NCI-H2196 treated with DMSO at 0.1 percent for 48 hours (cell line): ENCODE measurements around the gene LAD1.

Source experiments
- DNase-seq: peaks from one replicate; lab custom pipeline; 2025; ENCODE audit not compliant: unreplicated experiment; lab: John Stamatoyannopoulos, UW

Gene LAD1

DNA sequence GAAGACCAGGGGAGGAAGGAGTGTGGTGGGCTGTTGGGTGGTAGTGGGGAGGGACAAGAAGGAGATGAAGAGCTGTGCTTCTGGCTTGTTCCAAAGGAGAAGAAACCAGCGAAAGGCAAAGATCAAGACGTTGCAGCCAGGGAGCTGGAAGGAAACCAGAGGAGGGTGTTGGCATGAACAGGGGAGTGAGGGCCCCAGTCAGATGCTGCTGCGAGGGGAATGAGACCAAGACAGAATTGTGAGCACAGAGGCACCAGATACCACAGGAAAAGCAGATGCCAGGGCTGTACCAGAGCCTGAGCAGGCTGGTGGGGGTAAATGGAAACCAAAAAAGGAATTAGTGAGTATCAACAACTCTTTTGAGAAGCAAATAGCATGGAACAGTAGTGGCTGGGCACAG is 6.0 kb downstream of the LAD1 start:
- DNase-seq = no peak

DNA sequence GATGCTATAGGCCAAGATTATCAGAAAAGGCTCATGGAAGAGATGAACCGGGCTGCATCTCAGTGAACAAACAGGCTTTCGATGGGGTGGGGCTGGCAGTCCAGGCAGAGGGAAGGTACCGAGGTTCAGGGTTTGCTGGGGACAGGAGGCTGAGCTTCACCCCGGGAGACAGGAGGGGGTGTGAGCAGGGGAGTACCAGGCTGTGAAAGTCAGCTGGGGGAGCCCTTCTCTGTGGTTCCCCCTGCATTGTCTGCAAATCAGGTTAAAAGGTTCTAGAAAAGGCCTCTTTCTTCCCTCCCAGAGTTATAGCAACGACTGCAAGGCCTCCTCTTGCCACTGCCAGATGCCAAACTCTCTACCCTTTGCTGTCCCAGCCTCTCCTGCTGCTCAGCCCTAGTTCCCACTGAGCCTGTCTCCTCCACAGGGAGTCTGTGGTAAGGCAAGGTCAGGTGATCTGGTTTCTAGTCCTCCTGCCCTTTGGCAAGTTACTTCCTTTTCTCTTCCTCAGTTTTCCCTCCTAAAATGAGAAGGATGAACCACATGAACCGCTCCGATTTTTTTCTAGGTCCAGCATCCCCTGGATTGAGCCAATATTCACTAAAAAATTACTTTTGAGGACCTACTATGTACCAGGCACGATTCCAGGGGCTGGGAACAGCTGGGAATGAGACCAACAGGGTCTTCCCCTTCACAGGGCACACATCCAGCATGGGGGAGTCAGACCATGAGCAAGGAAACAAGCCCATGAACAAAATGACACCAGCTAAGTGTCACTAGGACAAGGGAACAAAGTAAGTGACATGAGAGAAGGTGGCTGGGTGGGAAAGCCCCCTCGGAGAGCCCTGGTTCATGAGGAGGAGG is 7.2 kb downstream of the LAD1 start:
- DNase-seq = no peak

GRCh38 chr1:201391225-201391624 is 7.9 kb downstream of the LAD1 start:
- no peak for DNase-seq

GRCh38 chr1:201389051-201389450 is 10.1 kb downstream of the LAD1 start:
- no peak for DNase-seq

DNA sequence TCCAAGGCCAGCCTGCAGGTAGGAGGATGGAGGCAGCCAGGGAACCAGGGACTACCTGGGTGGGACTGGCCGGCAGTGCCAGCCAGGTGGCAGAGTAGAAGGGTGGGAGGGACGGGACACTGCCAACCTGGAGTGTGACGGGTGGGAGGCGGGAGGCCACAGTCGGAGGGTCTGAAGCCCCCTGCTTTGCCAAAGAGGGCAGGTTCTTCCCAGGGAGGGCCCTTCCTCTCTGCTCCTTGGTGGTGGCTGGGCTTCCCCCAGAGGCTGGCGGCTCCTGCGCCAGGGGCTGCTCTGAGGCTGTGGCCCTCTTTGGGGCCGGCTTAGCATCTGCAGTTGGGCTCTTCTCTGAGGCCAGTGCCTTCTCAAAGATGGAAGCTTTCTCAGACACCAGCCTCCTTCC is 12.9 kb downstream of the LAD1 start:
- DNase-seq = no peak

- DNase-seq = peak; percentile 66
Measured at GRCh38 chr1:201385299-201385891, 13.7 kb downstream of the LAD1 start.

DNA sequence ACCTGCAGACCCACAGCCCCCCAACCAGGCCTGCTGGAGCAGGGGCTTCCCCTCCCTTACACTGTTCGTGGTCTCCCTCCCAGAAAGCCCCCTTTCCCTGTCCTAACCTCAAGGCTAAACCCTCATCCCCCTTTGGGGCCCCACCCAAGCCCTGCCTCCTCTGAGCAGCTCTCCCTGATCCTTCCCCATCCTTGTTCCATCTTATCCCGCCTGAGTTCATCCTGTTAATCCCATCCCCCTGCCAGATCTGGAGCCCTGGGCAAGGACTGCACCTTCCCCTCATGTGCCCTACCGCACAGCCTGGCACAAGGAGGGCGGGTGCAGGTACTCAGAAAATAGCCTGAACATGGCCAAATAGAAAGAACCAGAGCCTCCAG is 14.7 kb downstream of the LAD1 start:
- no peak for DNase-seq

DNA sequence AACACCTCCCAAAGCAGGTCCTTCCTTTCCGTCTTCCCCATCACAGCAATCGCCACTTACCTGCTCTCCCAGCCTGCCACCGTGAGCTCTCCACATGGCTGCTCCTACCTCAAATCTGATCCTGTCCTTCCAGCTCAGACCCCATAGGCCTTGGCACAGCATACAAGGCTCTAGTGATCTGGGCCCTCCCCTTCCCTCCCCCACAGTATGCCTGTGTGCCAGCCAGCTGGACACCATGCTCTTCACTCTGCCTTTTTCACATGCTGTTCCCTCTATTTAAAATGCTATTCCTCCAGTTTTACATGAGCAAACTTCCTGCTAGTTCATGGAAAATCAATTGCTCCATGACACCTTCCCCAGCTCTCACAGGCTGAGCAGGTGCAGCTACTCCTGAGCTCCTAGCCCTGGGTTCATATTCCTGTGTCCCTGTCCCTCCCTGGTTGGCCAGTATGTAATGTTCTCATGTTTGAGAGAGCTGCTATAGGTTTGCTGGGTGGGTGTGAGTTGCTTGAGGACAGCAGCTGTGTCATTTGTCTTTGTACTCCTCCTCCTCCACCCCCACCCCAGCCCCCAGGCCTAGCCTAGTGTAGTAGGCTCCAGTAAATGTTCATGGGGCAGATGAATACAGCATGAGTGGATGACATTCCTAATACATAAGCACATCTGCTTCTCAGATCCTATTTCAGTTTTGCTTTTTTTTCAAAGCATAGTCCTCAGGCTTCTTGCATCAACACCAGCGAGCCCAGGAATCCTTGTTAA is 15.3 kb downstream of the LAD1 start:
- DNase-seq = peak; percentile 97

- DNase-seq = peak; percentile 54
Measured at GRCh38 chr1:201381130-201381529, 18.0 kb downstream of the LAD1 start.

- DNase-seq = no peak
Measured at GRCh38 chr1:201379733-201380242, 19.3 kb downstream of the LAD1 start.

DNA sequence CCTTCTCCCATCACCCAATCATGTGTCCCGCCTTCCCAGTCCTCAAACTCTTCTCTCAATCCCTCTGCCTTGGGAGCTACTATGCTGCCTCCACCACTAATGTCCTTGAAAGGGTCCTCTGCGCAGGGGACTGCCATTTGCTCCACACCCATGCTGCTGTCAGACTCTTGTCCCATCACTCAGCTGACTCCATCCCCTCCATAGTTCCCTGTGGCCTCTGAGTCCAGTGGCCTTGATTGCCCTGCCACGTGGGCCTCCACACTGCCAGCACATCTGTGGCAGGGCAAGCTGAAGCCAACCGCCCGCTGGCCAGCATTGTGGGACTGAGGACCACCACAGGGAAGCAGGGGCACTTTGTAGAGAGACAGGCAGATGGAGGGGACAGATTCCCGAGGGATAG is 20.3 kb downstream of the LAD1 start:
- no peak for DNase-seq

- no peak for DNase-seq
Measured at GRCh38 chr1:201377611-201378092, 21.5 kb downstream of the LAD1 start, which contains the start of gene TNNT2. TSS of gene TNNT2 (minus strand) at chr1:201377680. CDS start at chr1:201373254, 4,426 bp downstream.

DNA sequence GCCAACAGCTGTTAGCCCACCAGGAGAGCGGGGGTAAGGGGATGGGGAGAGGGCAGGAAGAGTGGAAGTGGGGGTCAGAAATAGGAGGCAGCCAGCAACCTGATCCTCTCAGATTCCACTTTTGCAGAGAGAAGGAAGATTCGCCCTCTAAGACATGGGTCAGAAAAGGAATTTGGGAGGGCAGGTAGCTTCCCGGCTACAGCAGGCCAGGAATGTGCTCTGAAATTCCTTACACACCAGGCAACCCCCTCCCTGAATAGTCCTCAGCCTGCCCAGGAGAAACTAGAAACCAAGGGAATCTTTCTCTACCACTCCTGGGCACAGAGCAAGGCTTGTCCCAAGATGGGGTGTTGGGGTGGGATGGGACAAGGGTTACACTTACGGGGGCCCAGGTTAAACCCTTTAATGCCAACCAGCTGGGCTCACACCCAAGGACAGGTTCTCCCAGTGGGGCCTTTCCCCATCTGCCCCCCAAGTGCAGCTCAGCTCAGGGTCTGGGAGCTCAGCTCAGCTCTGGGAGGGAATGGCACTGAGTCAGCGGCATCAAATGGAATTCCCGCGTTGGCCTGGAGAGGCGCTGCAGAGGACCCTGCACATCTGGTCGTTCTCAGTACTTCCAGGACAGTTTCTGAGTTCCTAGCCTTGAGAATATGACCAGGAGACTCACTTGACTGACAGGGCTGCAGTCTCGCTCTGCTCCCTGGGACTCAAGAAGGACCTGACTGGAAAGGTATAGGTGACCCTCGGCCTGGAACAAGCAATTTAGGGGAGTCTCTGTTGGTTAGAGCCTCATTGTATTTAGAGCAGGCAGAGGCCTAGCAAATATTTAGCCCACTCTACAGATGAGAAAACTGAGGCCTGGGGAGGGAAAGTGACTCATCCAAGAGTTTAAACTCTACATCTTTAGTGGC is 22.4 kb downstream of the LAD1 start:
- no peak for DNase-seq

DNA sequence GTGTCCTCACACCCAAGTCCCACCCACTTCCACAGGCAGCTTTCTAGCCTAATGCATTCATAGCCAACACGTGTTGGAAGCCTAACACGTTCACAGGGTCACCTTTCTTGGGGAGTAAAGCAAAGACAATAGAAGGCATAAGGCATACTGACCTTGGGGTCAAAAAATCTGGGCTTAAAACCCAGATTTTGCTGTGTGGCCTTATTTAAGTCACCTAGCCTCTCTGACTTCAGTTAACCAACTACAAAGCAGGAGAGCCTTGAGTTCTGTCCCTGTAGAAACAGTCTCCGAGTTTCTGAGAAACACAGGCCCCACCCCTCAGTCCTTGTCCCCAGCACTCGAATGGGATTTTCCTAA is 23.0 kb downstream of the LAD1 start:
- no peak for DNase-seq

GRCh38 chr1:201375169-201375568 is 24.0 kb downstream of the LAD1 start:
- no peak for DNase-seq

DNA sequence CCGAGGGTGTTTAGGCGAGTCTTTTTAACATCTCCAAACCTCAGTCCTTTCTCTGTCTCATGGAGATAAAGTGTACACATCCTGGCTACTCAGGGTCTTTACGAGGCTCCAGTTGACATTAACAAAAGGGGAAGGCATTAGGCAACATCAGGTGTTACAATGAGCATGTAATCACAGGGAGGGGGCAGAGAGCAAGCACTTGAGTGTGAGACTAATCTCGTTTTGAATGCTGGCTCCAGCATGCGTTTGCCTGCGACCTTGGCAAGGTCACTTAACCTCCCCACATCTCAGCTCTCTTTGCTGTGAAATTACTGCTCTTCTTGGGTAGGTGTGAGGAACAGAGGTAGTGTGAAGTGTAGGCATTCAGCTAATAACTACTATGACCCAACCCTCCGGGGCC is 24.8 kb downstream of the LAD1 start:
- DNase-seq = no peak

DNA sequence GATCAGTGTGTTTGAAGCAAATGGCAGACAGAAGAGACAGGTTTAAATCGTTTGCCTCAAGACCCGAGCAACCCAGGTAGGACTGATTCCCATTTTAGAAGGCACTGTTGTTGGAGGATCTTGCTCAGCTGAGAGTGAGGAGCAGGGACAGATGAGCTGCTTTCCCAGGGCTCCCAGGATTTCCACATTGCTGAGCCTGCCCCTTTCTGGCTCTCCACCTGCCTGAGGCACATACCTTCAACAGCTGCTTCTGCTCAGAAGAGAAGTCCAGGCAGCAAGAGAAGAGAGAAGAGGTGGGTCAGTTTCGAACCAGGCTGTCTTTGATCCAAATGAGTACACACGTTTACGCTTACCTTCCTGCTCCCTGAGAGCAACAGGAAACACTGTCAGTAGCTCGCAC is 27.3 kb downstream of the LAD1 start:
- no peak for DNase-seq

DNA sequence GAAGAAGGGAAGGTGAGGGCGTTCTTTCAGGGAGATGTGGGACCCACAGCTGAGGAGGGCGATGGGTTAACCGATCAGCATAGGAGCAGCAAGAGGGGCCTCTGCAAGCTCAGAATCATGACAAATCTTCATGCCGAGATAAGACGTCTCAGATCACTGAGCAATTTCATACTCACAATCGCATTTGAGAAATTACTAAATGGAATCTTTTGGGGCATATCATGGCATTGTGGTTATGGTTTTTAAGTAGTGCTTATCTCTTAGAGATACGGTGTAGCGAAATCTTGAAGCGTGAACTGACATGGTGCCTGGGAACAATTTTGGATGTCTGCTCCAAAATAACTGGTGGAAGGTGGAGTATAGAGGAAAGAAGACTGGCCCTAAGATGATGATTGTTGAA is 27.8 kb downstream of the LAD1 start:
- no peak for DNase-seq

DNA sequence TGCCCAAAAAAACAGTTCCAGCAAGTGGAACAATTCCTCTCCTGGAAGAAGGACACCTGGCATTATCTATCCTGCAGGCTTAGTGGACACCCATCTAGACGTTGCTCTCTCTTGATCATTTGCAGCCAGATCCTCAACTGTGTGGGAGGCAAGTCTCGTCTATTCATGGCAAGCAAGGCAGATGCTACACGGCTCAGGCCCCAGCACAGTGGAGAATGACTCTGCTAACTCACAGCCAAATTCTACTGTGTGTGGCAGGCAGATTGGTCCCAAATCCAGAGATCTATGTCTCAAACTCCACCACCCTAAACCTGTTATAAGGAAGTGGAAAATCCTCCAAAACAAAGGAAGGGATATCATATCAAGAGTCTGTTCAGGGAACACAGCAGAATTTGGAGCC is 28.6 kb downstream of the LAD1 start:
- no peak for DNase-seq

DNA sequence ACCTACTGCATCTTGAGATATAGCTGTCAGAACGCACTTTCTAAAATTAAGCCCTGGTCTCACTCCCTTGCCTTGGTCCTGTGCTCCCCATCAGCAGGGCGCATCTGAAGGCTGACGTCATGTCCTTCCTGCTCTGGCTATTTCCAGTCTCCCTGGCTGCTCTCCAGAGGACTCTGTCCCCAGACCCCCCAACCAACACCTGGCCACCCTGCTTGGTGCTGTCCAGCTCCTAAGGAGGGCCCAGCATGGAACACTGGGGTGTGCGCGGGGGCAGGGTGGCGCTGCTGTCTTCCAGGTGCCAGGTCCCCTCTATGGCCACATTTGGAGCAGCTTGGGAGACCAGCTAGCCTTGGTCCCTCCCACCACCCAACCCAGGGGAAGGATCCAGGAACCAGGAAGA is 29.9 kb downstream of the LAD1 start:
- no peak for DNase-seq

DNA sequence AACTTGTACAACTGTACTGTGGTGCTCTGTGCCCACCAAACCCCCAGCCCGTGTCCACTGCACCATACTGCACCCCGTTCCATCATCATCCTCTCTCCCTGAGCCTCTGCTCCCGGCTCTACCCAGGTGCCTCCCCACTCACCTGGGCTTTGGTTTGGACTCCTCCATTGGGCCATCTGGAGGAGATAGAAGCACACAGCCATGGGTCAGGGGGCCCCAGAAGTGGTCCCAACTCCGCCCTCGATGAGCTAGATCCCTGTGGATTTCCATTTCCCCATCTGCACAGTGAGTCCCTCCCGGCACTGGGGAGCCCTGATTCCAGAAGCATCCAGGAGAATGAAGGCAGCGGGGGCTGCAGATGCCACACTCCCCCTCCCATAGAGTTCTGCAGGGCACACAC is 32.4 kb downstream of the LAD1 start:
- no peak for DNase-seq
